HEK293 (cell line): ENCODE measurements around the gene DCC.

Experiments used
- CTCF ChIP-seq: fragments of 450-650 bp; formaldehyde crosslinking; IDR thresholded peaks from 2 replicates; pipeline ENCODE4 v1.5.1; 2016; ENCODE audit warnings: missing biosample characterization, missing genetic modification characterization
- MZF1 ChIP-seq: fragments of 450-650 bp; formaldehyde crosslinking; IDR thresholded peaks from 2 replicates; pipeline ENCODE4 v1.5.1; 2017; ENCODE audit warnings: missing biosample characterization, missing genetic modification characterization, borderline replicate concordance
- ZNF501 ChIP-seq: fragments of 450-650 bp; formaldehyde crosslinking; IDR thresholded peaks from 2 replicates; pipeline ENCODE4 v1.5.1; 2016; ENCODE audit warnings: missing biosample characterization, missing genetic modification characterization

- TF ChIP-seq CTCF (tag by site-specific recombination), result no peak
- no peak for TF ChIP-seq ZNF501
- no peak for TF ChIP-seq MZF1 (tag by site-specific recombination)
Observed at GRCh38 chr18:52402814-52403213, 62.8 kb downstream of the DCC start.
